GM12801 (cell line): Measurements from ENCODE around the gene RAB39B.

Experiments
- TF ChIP-seq, protein P1 (sequence below): IDR thresholded peaks from one replicate; pipeline ENCODE4 v1.5.1; 2011; ENCODE audit warnings: control low read depth; ENCODE audit not compliant: insufficient read length; ENCODE audit errors: extremely low read depth

Gene RAB39B

DNA sequence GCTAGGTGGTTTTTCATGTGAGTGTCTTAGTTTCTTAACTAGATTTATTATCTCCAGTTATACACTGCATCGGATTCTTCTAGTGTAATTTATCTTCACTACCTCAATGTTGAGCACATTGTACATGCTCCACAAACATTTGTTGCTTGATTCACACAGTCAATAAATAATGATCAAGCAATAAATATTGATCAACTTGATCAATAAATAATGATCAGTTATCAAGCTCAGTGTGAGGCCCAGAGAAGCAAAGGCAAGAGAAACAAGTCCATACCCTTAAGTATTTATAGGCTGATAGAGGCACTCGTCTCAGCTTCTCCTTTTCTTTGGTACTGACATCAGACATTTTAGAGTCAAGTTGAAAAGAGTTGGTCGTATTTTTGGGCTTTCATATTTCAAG, 53.1 kb downstream of the RAB39B start:
- TF ChIP-seq, protein P1, sequence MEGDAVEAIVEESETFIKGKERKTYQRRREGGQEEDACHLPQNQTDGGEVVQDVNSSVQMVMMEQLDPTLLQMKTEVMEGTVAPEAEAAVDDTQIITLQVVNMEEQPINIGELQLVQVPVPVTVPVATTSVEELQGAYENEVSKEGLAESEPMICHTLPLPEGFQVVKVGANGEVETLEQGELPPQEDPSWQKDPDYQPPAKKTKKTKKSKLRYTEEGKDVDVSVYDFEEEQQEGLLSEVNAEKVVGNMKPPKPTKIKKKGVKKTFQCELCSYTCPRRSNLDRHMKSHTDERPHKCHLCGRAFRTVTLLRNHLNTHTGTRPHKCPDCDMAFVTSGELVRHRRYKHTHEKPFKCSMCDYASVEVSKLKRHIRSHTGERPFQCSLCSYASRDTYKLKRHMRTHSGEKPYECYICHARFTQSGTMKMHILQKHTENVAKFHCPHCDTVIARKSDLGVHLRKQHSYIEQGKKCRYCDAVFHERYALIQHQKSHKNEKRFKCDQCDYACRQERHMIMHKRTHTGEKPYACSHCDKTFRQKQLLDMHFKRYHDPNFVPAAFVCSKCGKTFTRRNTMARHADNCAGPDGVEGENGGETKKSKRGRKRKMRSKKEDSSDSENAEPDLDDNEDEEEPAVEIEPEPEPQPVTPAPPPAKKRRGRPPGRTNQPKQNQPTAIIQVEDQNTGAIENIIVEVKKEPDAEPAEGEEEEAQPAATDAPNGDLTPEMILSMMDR = no peak
